Muscle layer of colon (tissue), 2 donors: ENCODE measurements around the gene PPP1R7.

Experiments used
- H3K27ac ChIP-seq: one replicate; pipeline ENCODE4 v1.7.0; 2013; ENCODE audit warnings: low read depth, mild to moderate bottlenecking, low read length, moderate library complexity
- H3K27me3 ChIP-seq, 2 donors: one replicate each; pipeline ENCODE4 v1.7.0; 2013; ENCODE audit warnings: low read length in 2 of 2, mild to moderate bottlenecking in 2 of 2; ENCODE audit not compliant: insufficient read depth in 2 of 2, control insufficient read depth in 1 of 2
- H3K36me3 ChIP-seq: one replicate; pipeline ENCODE4 v1.7.0; 2013; ENCODE audit warnings: mild to moderate bottlenecking, low read length; ENCODE audit not compliant: insufficient read depth
- H3K4me1 ChIP-seq: one replicate; pipeline ENCODE4 v1.7.0; 2013; ENCODE audit warnings: mild to moderate bottlenecking, low read length; ENCODE audit not compliant: insufficient read depth
- H3K4me3 ChIP-seq, 2 donors: one replicate each; pipeline ENCODE4 v1.7.0; 2013; ENCODE audit warnings: low read length in 2 of 2, low read depth in 1 of 2, mild to moderate bottlenecking in 1 of 2, moderate library complexity in 1 of 2
- H3K9ac ChIP-seq: one replicate; pipeline ENCODE4 v1.7.0; 2013; ENCODE audit warnings: low read length
- H3K9me3 ChIP-seq: one replicate; pipeline ENCODE4 v1.7.0; 2013; ENCODE audit warnings: mild to moderate bottlenecking, low read length
- donor health status: abdominal sarcoma.
- donor health status: Adenocarcinoma of cecum.

PPP1R7 gene

GRCh38 chr2:241123816-241124536 lies 26.3 kb upstream of the PPP1R7 start:
- Histone ChIP-seq H3K36me3 (no peaks in the 10 kb centered on the region), H3K27ac (no peak overlapping the region), H3K9me3 (no peaks in the 10 kb centered on the region), H3K4me1 (no peaks in the 10 kb centered on the region), H3K9ac (no peak overlapping the region), H3K4me3 (no peak overlapping the region), H3K27me3 (no peaks in the 10 kb centered on the region)

GRCh38 chr2:241125626-241126025 lies 24.6 kb upstream of the PPP1R7 start:
- no peaks in the 10 kb centered on the region for H3K27me3 ChIP-seq
- no peaks in the 10 kb centered on the region for H3K36me3 ChIP-seq
- H3K4me3 ChIP-seq, result no peak overlapping the region

GRCh38 chr2:241126201-241126611 lies 24.1 kb upstream of the PPP1R7 start:
- Histone ChIP-seq H3K27ac (no peak overlapping the region), H3K27me3 (no peaks in the 10 kb centered on the region), H3K4me1 (no peaks in the 10 kb centered on the region), H3K4me3 (no peak overlapping the region), H3K9ac (no peak overlapping the region), H3K9me3 (no peaks in the 10 kb centered on the region), H3K36me3 (no peaks in the 10 kb centered on the region)

More at GRCh38 chr2:241125626-241126025, 24.6 kb upstream of the PPP1R7 start:
- no peak overlapping the region for H3K9ac ChIP-seq
- no peaks in the 10 kb centered on the region for H3K4me1 ChIP-seq
- no peaks in the 10 kb centered on the region for H3K9me3 ChIP-seq
- no peak overlapping the region for H3K27ac ChIP-seq

- Histone ChIP-seq H3K9me3 (no peaks in the 10 kb centered on the region), H3K27ac (no peak overlapping the region), H3K27me3 (no peaks in the 10 kb centered on the region), H3K36me3 (no peaks in the 10 kb centered on the region), H3K9ac (no peak overlapping the region), H3K4me3 (no peak overlapping the region), H3K4me1 (no peaks in the 10 kb centered on the region)
Observed at GRCh38 chr2:241126771-241127202, 23.5 kb upstream of the PPP1R7 start.

- Histone ChIP-seq H3K4me3 (no peak overlapping the region), H3K9me3 (no peaks in the 10 kb centered on the region), H3K36me3 (no peaks in the 10 kb centered on the region), H3K4me1 (no peaks in the 10 kb centered on the region), H3K27me3 (no peaks in the 10 kb centered on the region), H3K27ac (no peak overlapping the region), H3K9ac (no peak overlapping the region)
Observed at GRCh38 chr2:241128266-241128665, 22.0 kb upstream of the PPP1R7 start.

GRCh38 chr2:241129086-241129871 lies 21.0 kb upstream of the PPP1R7 start:
- no peaks in the 10 kb centered on the region for H3K36me3 ChIP-seq
- H3K9ac ChIP-seq, result no peak overlapping the region
- H3K27me3 ChIP-seq, result no peaks in the 10 kb centered on the region
- no peaks in the 10 kb centered on the region for H3K4me1 ChIP-seq
- H3K4me3 ChIP-seq, result no peak overlapping the region
- H3K27ac ChIP-seq, result no peak overlapping the region
- H3K9me3 ChIP-seq, result no peaks in the 10 kb centered on the region

- H3K36me3 ChIP-seq, result no peaks in the 10 kb centered on the region
- no peaks in the 10 kb centered on the region for H3K4me1 ChIP-seq
- no peaks in the 10 kb centered on the region for H3K9me3 ChIP-seq
- H3K9ac ChIP-seq, result no peak overlapping the region
- no peaks in the 10 kb centered on the region for H3K27me3 ChIP-seq
- H3K4me3 ChIP-seq, result no peak overlapping the region
- H3K27ac ChIP-seq, result no peak overlapping the region
Observed at GRCh38 chr2:241130316-241130715, 20.0 kb upstream of the PPP1R7 start.

GRCh38 chr2:241131531-241131930 lies 18.7 kb upstream of the PPP1R7 start:
- Histone ChIP-seq H3K36me3 (no peaks in the 10 kb centered on the region), H3K4me3 (no peak overlapping the region), H3K27me3 (no peaks in the 10 kb centered on the region), H3K9me3 (no peaks in the 10 kb centered on the region), H3K9ac (no peak overlapping the region), H3K4me1 (no peaks in the 10 kb centered on the region), H3K27ac (no peak overlapping the region)

- Histone ChIP-seq H3K9me3 (no peaks in the 10 kb centered on the region), H3K4me3 (no peak overlapping the region), H3K27me3 (no peaks in the 10 kb centered on the region), H3K9ac (no peak overlapping the region), H3K36me3 (no peaks in the 10 kb centered on the region), H3K27ac (no peak overlapping the region), H3K4me1 (no peaks in the 10 kb centered on the region)
Observed at GRCh38 chr2:241132538-241133435, 17.5 kb upstream of the PPP1R7 start.

- H3K9ac ChIP-seq, result no peak overlapping the region
- no peaks in the 10 kb centered on the region for H3K9me3 ChIP-seq
- H3K4me1 ChIP-seq, result no peaks in the 10 kb centered on the region
- H3K36me3 ChIP-seq, result no peaks in the 10 kb centered on the region
- no peaks in the 10 kb centered on the region for H3K27me3 ChIP-seq
- H3K27ac ChIP-seq, result no peak overlapping the region
- no peak overlapping the region for H3K4me3 ChIP-seq
Observed at GRCh38 chr2:241133436-241133820, 16.8 kb upstream of the PPP1R7 start.

- H3K9ac ChIP-seq, result no peak overlapping the region
- H3K27me3 ChIP-seq, result no peaks in the 10 kb centered on the region
- H3K4me1 ChIP-seq, result no peaks in the 10 kb centered on the region
- no peaks in the 10 kb centered on the region for H3K9me3 ChIP-seq
- H3K36me3 ChIP-seq, result no peaks in the 10 kb centered on the region
- H3K4me3 ChIP-seq, result no peak overlapping the region
- H3K27ac ChIP-seq, result no peak overlapping the region
Observed at GRCh38 chr2:241134711-241135110, 15.6 kb upstream of the PPP1R7 start.
